GM12891 (cell line): ENCODE measurements around the gene FAM110C.
"Not testable (repeated sequence)": the region's sequence is repeated elsewhere in the genome, so short reads cannot be mapped to it uniquely, and the experiment has no call there.

Experiments
- DNase-seq: peaks from one replicate; pipeline ENCODE4 v3.0.0; 2011; ENCODE audit warnings: low spot score; ENCODE audit not compliant: insufficient read length
- FAIRE-seq: peaks from 2 replicates; lab custom pipeline; 2011; peaks lifted over from hg19 to GRCh38; lab: Jason Lieb, UNC
- PAX5 ChIP-seq: IDR thresholded peaks from 2 replicates; pipeline ENCODE4 v1.6.1; 2011; ENCODE audit warnings: low read length, moderate library complexity, mild to moderate bottlenecking; ENCODE audit not compliant: insufficient read depth, severe bottlenecking
- POLR2A ChIP-seq: IDR thresholded peaks from 2 replicates; pipeline ENCODE4 v1.6.1; 2011; ENCODE audit warnings: low read depth, low read length, control low read depth
- POLR2AphosphoS5 ChIP-seq: IDR thresholded peaks from 2 replicates; pipeline ENCODE4 v1.6.1; 2011; ENCODE audit warnings: low read depth, low read length, control low read depth
- POU2F2 ChIP-seq: IDR thresholded peaks from 2 replicates; pipeline ENCODE4 v1.6.1; 2011; ENCODE audit warnings: low read depth, mild to moderate bottlenecking, control low read depth, low read length, moderate library complexity
- SPI1 ChIP-seq: IDR thresholded peaks from 2 replicates; pipeline ENCODE4 v1.6.1; 2011; ENCODE audit warnings: low read depth, low read length, control low read depth
- TAF1 ChIP-seq: IDR thresholded peaks from 2 replicates; pipeline ENCODE4 v1.6.1; 2011; ENCODE audit warnings: low read depth, low read length, control low read depth

FAM110C gene

DNA sequence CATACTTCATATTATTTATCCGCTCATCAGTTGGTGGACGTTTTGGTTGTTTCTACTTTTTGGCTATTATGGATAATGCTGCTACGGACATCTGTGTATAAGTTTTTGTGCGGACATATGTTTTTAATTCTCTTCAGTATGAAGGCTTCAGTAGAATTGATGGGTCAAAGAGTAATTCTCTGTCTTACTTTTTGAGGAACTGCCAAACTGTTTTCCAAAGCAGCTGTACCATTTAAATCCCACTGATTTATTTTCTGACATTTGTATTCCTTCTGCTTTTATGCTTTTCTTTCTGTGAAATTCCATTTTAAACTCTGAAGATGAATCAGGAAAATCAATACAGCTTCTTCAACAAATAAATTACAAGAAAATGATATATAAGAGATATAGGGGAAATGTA, 20.8 kb downstream of the FAM110C start:
- no peak for TF ChIP-seq TAF1
- TF ChIP-seq POU2F2, result no peak
- no peak for TF ChIP-seq PAX5
- no peak for TF ChIP-seq POLR2A
- no peak for TF ChIP-seq SPI1
- TF ChIP-seq POLR2AphosphoS5, result no peak
- DNase-seq (no peak), FAIRE-seq (no peak)

- DNase-seq, FAIRE-seq: not testable (repeated sequence)
Observed at GRCh38 chr2:24591-24990, 21.7 kb downstream of the FAM110C start.

DNA sequence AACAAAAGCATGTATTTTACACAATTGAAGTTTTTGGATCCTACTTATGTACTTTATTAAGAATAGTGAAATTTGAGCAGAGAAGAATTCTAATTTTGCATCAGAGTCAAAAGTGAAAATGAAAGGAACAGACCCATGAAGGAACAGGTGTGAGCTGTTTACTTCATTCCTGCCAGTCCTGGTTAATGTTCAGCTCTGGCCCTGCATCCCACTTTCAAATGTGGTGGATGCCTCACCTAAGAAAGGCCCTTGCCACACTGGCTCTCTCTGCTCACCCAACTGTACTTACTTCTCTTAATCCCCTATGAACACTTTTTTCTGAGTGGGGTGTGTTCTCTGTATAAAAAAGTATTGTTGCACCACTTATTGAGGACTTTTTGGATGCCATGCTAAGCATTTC, 22.2 kb downstream of the FAM110C start:
- FAIRE-seq, result no peak
- TF ChIP-seq POLR2AphosphoS5 (no peak), POU2F2 (no peak), PAX5 (no peak), POLR2A (no peak), SPI1 (no peak), TAF1 (no peak)
- DNase-seq, result no peak

DNA sequence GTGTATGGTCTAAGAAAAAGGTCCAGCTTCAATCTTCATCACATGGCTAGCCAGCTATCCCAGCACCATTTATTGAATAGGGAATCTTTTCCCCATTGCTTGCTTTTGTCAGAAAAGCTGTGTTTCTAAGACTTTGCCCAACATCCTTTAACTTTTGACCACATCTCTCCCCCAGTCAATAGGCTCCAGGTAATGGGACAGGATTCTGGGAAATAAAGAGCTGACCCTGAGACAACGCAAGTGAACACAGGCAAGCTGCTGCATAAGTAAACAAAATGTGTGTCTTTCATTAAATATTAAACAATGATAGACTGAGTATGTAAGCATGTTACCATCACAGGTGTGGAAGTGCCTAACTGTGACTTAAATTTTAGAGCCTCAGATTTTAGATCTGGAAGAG, 23.0 kb downstream of the FAM110C start:
- DNase-seq, result no peak
- no peak for TF ChIP-seq POLR2A
- TF ChIP-seq POU2F2, result no peak
- TF ChIP-seq SPI1, result no peak
- TF ChIP-seq PAX5, result no peak
- TF ChIP-seq POLR2AphosphoS5, result no peak
- TF ChIP-seq TAF1, result no peak
- no peak for FAIRE-seq

- not testable (repeated sequence) for DNase-seq, FAIRE-seq
Observed at GRCh38 chr2:22244-22643, 24.1 kb downstream of the FAM110C start.

DNA sequence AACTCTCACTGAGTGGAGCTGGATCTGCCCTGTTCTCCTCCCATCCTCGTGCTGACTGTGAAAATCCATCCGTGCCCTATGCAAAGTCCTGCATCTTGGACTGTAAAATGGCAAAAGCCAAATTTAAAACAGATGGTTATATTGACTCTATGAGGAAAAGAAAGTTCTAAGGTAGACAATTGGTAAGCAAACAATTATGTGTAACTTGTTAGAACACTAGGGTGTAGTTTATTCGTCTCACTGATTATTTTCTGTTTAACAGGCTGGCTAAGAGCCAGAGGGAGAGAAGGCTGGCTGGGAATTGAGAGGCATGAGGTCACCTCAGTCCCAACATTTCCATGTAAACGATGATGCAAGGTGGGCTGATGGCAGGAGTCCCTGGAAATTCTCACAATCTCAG, 26.0 kb downstream of the FAM110C start:
- not testable (repeated sequence) for FAIRE-seq, DNase-seq

DNA sequence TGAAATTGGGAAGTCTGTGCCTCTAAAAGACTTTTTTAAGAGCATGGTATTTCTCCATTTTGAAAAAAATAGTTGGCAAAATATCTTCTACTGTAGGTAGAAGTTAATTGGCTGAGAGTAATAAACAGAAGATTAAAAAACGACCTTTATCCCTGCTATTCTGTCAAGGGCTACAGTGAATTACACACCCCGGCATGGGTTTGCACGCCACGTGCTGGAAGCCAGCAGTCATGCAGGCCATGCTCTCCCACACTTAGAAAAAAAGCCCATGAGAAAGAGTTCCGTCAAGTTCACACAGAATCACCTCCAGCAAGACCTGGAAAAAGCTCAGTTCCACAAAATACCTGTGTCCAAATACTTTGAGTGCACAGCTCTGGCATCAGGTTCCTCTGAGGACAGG, 26.8 kb downstream of the FAM110C start:
- DNase-seq (no peak), FAIRE-seq (no peak)
- TF ChIP-seq POU2F2, result no peak

DNA sequence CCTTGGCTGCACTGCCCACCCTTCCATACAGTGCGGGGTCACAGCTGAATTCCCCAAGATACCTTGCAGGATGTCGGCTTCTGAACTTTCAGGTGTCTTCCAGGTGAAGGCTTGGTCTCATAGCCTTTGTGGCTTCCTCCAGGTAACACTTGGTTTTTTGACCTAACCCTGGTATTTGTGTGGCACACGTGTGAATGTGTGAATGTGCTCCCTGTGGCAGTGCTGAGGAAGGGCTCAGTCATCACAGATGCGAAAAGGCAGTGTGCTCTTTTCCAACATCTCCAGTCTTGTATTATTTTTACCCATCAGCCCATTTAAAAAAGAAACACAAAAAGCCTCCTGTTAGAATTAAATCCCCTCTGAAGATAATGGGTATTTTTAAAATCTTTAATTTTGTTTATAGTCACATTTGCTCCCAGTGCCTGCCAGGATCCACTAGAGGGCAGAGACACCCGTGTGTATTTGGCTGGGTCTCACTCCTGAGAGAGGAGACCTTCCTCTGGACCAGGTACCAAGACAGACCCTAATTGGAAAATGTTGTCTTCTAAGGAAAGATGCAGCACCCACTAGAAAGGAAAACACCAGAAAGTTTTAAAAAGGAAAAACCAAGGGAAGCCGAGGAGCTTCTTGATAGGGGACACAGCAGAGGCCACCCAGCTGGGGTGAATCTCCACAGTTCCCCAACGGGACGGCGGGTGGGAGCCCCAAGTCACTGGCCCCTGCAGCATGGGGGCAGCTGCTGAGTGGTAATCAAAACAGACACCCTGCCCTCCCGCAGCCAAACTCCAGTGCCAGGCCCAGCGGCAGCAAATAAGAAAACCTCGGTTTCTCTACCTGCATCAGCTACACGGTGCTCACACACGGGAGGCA, 27.7 kb downstream of the FAM110C start:
- no peak for TF ChIP-seq POU2F2
- TF ChIP-seq PAX5, result no peak
- TF ChIP-seq POLR2AphosphoS5, result no peak
- TF ChIP-seq TAF1, result no peak
- TF ChIP-seq POLR2A, result no peak
- TF ChIP-seq SPI1, result no peak
- DNase-seq, result no peak

DNA sequence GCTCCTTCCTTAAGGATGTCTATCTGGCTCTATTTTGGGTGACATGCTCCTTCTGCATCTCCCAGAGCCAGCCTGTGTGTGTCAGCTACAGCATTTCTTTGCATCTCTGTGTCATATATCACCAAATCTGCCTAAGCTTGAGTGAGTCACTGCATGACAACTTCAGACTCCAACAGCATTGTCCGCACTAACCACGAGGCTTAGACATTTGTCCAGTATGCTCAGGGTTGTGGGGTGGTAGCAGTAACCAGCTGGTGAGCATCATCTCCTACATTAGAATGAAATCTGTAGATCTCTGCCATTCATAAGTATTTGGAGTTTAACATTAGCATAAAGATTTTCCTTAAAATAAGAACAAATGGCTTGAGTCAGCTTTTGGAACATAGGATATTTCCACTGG, 30.4 kb downstream of the FAM110C start:
- DNase-seq, result not testable (repeated sequence)
- peak; percentile 33 for FAIRE-seq

More for the DNA sequence above, 27.7 kb downstream of the FAM110C start:
- no peak for FAIRE-seq

DNA sequence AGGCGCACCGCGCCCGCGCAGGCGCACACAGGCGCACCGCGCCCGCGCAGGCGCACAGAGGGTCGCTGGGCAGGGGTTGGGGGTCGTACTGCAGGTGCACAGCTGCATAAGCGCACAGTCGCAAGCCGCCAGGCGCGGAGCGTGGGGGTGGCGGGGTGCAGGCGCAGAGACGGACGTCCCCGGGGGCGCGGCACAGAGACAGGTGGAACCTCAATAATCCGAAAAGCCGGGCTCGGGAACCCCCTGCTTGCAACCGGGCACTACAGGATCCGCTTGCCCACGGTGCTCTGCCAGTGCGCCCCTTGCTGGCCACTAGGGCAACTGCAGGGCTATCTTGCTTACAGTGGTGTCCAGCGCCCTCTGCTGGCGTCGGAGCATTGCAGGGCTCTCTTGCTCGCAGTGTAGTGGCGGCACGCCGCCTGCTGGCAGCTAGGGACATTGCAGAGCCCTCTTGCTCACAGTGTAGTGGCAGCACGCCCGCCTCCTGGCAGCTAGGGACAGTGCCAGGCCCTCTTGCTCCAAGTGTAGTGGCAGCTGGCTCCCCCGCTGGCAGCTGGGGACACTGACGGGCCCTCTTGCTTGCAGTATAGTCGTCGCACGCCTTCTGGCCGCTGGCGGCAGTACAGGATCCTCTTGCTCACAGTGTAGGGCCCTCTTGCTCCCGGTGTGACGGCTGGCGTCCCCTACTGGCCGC, 34.9 kb downstream of the FAM110C start:
- DNase-seq, result no peak

GRCh38 chr2:10222-10875, 36.0 kb downstream of the FAM110C start:
- DNase-seq, result no peak
- FAIRE-seq, result no peak
- TF ChIP-seq POLR2AphosphoS5 (no peak), SPI1 (no peak), POLR2A (no peak), POU2F2 (no peak), TAF1 (no peak), PAX5 (no peak)

More for the DNA sequence above, 34.9 kb downstream of the FAM110C start:
- TF ChIP-seq POU2F2 (no peak), POLR2A (no peak), PAX5 (no peak), POLR2AphosphoS5 (no peak), SPI1 (no peak), TAF1 (no peak)
- FAIRE-seq, result no peak
